ENCODE data around the gene GRIK1.
A peak's percentile ranks its signal among the peaks of the same experiment; 100 is the strongest.

Gene GRIK1

GRCh38 chr21:29851611-29852010 lies 88.2 kb downstream of the GRIK1 start:
- Histone ChIP-seq H3K9me2 (replicated peaks; ENCODE audit: low read depth, low read length) (no peaks in the 10 kb centered on the region), H3K27me3 (ENCODE audit: insufficient read depth, low read length, poor library complexity, severe bottlenecking) (no peaks in the 10 kb centered on the region)
- TF ChIP-seq EZH2phosphoT487 (IDR thresholded peaks at IDR 0.05; ENCODE audit: borderline replicate concordance) = no peak
- TF ChIP-seq, protein P1, sequence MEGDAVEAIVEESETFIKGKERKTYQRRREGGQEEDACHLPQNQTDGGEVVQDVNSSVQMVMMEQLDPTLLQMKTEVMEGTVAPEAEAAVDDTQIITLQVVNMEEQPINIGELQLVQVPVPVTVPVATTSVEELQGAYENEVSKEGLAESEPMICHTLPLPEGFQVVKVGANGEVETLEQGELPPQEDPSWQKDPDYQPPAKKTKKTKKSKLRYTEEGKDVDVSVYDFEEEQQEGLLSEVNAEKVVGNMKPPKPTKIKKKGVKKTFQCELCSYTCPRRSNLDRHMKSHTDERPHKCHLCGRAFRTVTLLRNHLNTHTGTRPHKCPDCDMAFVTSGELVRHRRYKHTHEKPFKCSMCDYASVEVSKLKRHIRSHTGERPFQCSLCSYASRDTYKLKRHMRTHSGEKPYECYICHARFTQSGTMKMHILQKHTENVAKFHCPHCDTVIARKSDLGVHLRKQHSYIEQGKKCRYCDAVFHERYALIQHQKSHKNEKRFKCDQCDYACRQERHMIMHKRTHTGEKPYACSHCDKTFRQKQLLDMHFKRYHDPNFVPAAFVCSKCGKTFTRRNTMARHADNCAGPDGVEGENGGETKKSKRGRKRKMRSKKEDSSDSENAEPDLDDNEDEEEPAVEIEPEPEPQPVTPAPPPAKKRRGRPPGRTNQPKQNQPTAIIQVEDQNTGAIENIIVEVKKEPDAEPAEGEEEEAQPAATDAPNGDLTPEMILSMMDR (conservative IDR thresholded peaks at IDR 0.05; ENCODE audit: low read length) = no peak

DNA sequence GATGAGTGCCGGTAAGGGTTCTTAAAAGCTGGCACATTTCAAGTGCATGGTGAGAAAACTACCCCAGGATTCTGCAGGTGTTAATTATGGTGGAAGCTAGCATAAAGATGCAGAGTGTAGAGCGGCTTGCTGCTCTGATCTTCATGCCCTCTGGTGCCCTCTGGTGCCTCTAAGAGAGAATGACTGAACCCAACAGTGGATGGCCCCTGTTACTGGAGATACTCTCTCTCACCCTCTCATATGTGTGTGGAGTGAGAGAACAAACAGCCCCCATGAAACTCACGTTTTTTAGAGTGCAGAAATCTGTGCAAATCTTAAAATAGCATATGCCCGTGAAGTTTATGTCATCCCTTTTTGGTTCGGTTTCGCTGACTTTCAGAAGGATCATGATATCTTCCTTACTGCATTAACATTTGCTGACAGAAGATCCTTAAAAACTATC lies 90.0 kb downstream of the GRIK1 start:
- no peaks in the 10 kb centered on the region for H4K20me1 ChIP-seq (ENCODE audit: insufficient read depth, low read length, poor library complexity, severe bottlenecking)
- H3K4me1 ChIP-seq (ENCODE audit: insufficient read depth, low read length, poor library complexity, severe bottlenecking) = no peaks in the 10 kb centered on the region
- H3K4me2 ChIP-seq (ENCODE audit: low read depth, low read length, poor library complexity, severe bottlenecking) = no peak overlapping the region
- TF ChIP-seq, protein P1 (conservative IDR thresholded peaks at IDR 0.05; ENCODE audit: low read length) = peak; percentile 81
- TF ChIP-seq EZH2phosphoT487 (IDR thresholded peaks at IDR 0.05; ENCODE audit: borderline replicate concordance) = no peak
- H3K9ac ChIP-seq (ENCODE audit: low read depth, low read length, poor library complexity, severe bottlenecking) = no peak overlapping the region
- no peaks in the 10 kb centered on the region for H3F3A ChIP-seq (ENCODE audit: low read depth)
- H3K9me3 ChIP-seq (ENCODE audit: insufficient read depth, low read depth, low read length) = no peaks in the 10 kb centered on the region
- no peaks in the 10 kb centered on the region for H3K27me3 ChIP-seq (ENCODE audit: insufficient read depth, low read length, poor library complexity, severe bottlenecking)
- H3K9me2 ChIP-seq (replicated peaks; ENCODE audit: low read depth, low read length) = no peaks in the 10 kb centered on the region
- no peaks in the 10 kb centered on the region for H3K36me3 ChIP-seq (ENCODE audit: insufficient read depth, low read length)
- no peaks in the 10 kb centered on the region for H3K79me2 ChIP-seq (ENCODE audit: insufficient read depth, low read length)
- H2AFZ ChIP-seq (ENCODE audit: low read length) = peak overlapping the region; percentile 62; the same call in 1 of the 2 replicates
- no peak overlapping the region for H3K4me3 ChIP-seq (ENCODE audit: low read length, poor library complexity, severe bottlenecking)

More at GRCh38 chr21:29851611-29852010, 88.2 kb downstream of the GRIK1 start:
- Histone ChIP-seq H3K36me3 (ENCODE audit: insufficient read depth, low read length) (no peaks in the 10 kb centered on the region), H4K20me1 (ENCODE audit: insufficient read depth, low read length, poor library complexity, severe bottlenecking) (no peaks in the 10 kb centered on the region), H3K4me2 (ENCODE audit: low read depth, low read length, poor library complexity, severe bottlenecking) (no peak overlapping the region), H3F3A (ENCODE audit: low read depth) (no peaks in the 10 kb centered on the region), H3K79me2 (ENCODE audit: insufficient read depth, low read length) (no peaks in the 10 kb centered on the region), H3K4me3 (ENCODE audit: low read length, poor library complexity, severe bottlenecking) (no peak overlapping the region), H3K4me1 (ENCODE audit: insufficient read depth, low read length, poor library complexity, severe bottlenecking) (no peaks in the 10 kb centered on the region), H2AFZ (ENCODE audit: low read length) (no peak overlapping the region), H3K9ac (ENCODE audit: low read depth, low read length, poor library complexity, severe bottlenecking) (no peak overlapping the region), H3K9me3 (ENCODE audit: insufficient read depth, low read depth, low read length) (no peaks in the 10 kb centered on the region)

DNA sequence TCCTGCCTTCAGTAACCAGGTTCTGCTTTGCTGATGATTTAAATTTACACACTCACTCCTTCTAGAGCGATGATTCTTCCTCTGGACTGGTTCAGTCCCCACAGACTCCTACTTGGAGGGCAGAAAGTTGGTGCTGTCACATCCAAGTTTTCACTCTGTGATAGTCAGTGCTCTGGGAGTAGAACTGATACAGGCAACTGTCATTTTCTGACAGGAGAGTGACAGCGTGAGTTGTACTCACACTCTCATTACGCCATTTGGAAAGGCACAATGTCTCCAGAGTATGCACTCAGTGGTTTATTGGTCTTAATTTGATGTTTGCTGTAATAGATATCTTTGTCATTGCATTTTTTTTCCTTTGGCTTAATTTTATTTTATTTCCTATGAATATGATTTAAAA lies 96.0 kb downstream of the GRIK1 start:
- Histone ChIP-seq H3K4me2 (ENCODE audit: low read depth, low read length, poor library complexity, severe bottlenecking) (no peak overlapping the region), H3K9ac (ENCODE audit: low read depth, low read length, poor library complexity, severe bottlenecking) (no peak overlapping the region), H3K79me2 (ENCODE audit: insufficient read depth, low read length) (no peaks in the 10 kb centered on the region), H3K4me3 (ENCODE audit: low read length, poor library complexity, severe bottlenecking) (no peak overlapping the region), H3K4me1 (ENCODE audit: insufficient read depth, low read length, poor library complexity, severe bottlenecking) (no peaks in the 10 kb centered on the region), H3K9me3 (ENCODE audit: insufficient read depth, low read depth, low read length) (no peaks in the 10 kb centered on the region), H2AFZ (ENCODE audit: low read length) (no peak overlapping the region), H3K27me3 (ENCODE audit: insufficient read depth, low read length, poor library complexity, severe bottlenecking) (no peaks in the 10 kb centered on the region), H4K20me1 (ENCODE audit: insufficient read depth, low read length, poor library complexity, severe bottlenecking) (no peaks in the 10 kb centered on the region), H3F3A (ENCODE audit: low read depth) (no peaks in the 10 kb centered on the region), H3K36me3 (ENCODE audit: insufficient read depth, low read length) (no peaks in the 10 kb centered on the region), H3K9me2 (replicated peaks; ENCODE audit: low read depth, low read length) (no peaks in the 10 kb centered on the region)
- no peak for TF ChIP-seq EZH2phosphoT487 (IDR thresholded peaks at IDR 0.05; ENCODE audit: borderline replicate concordance)
- TF ChIP-seq, protein P1 (conservative IDR thresholded peaks at IDR 0.05; ENCODE audit: low read length) = no peak

Measured in Loucy (cell line).